ENCODE data around the gene SMARCE1.

SMARCE1 gene

DNA sequence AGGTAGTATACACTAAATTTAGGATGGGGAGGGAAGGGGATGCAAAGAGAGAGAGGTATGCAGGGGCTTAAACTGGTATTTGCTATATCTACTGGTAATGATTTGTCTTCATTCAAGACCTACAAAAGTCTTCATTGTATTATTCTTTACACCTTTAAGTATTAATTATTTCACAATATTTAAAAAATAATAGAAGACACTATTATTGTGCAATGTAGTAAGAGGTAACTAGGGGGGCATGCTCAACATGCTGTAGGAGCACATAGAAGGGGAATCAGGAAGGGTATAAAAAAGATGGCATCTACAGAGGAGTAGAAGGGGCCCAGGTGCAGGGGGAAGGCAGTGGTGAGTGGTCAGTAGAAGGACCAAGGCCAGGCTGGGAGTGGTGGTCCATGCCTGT is 67.5 kb downstream of the SMARCE1 start:
- no peak for DNase-seq (ENCODE audit: low spot score)

DNA sequence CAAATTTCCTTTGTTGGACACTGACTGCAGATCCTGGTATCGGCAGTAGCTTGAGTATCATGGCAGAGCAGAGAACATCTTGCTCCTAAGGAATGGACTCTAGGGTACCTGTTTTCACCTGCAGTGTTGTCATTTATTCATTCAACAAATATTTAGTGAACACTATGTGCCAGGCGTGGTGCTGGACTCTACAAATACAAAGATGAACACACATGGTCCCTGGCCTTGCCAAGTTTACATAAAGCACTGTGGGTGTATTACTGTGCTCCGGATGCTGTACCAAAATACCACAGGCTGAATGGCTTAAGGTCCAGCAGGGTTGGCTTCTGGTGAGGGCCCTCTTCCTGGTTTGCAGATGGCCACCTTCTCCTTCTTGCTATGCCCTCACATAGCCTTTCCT is 68.1 kb downstream of the SMARCE1 start:
- DNase-seq (ENCODE audit: low spot score): no peak

DNA sequence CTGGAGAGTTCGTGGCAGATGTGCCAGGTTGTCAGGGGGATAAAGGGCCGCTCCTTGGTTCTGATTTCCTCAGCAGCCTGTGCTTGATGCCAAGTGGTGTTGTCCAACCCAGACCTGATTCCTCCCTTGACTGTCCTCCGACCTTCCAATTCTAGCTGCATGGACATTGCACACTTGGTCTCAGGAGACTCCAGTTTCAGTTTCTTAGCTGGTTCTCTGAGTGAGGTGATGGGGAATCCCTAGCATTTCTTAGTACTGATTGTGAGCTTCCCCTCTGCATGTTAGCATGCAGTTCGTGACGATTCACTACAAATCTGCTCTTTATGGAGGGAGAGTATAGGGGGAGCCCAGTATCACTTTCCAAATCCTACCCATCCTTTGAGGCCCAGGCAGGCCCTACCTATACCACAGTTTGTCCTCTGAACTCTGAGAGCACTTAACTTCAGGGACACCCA is 70.0 kb downstream of the SMARCE1 start:
- no peak for DNase-seq (ENCODE audit: low spot score)

DNA sequence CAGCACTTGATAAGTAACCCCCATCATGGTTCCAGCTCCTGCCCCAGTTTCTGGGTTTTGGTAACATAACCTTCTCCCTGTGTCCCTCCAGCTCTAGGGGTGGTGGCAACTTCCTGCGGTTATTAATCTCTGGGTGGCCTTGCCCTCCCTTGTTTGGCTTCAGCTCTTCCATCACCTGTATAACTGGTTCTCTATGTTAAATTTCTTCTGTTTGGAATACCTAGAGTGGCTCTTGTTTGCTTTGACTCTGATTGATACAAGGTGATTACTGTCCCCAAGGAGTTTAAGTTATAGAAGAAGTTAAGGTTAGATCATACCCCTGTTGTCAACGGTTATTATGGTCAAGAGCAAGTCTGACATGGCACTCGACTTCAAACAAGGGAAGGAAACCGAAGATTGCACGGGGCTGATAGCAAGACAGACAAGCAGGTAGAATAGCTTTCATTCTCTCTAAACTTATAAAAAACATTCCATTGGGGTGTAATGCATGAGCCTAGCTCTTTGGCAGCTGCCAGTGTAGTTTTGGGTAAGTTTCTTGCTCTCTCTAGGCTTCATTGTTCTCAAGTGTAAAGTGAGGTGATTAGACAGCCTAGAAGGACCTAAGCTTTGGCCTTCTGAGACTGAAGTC is 71.4 kb downstream of the SMARCE1 start:
- no peak for DNase-seq (ENCODE audit: low spot score)
